Measurements from ENCODE around the gene CRBN.

Gene CRBN

DNA sequence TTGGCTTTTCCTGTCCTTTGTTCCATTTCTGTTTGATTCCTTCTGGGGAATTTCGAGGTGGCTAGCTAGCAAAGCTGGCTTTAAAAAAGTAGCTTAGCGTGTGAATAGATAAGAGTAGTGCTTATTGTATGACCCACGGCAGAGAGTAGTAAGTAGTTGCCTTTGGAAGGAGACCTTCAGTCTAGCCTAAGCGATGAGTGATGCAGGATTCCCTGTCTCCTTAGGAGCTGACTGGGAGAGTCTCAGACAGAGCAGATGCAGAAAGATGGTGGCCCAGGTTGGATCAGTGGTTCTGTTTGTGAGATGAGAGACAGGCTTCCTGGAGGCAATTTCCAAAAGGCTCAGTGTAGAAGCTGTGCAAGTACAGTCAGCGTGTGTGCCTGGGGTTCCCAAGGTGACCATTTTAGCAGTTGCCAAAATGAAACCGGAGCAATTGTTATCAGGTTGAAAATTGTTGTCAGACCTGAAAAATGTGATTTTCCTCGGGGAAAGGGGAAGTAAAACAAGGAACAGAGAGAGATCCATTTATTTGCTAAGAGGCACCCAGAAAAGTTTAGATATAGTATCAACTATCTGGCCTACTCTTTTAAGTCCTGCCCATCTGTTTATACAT is 68.6 kb downstream of the CRBN start:
- no peak for DNase-seq

DNA sequence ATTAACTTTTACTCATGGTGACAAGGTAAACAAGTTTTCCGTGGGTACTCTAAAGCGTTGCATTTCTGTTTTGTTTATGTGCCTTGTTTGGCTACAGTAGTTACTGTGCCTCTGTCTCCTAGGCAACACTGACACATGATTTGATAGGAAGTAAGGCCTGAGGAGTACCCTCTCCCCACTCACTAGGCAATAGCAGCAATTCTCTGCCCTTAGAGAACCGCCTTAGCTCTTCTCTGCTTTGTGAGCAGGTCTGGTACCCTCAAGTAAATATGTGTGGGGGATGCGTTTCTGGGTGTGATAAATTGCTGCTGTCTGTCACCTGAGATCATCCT is 69.2 kb downstream of the CRBN start, which contains the start of gene IL5RA:
IL5RA (minus strand) TSS at position 76 of the 332 bp plus-strand sequence. CDS start 5,390 bp downstream, outside the sequence.
- no peak for DNase-seq

DNA sequence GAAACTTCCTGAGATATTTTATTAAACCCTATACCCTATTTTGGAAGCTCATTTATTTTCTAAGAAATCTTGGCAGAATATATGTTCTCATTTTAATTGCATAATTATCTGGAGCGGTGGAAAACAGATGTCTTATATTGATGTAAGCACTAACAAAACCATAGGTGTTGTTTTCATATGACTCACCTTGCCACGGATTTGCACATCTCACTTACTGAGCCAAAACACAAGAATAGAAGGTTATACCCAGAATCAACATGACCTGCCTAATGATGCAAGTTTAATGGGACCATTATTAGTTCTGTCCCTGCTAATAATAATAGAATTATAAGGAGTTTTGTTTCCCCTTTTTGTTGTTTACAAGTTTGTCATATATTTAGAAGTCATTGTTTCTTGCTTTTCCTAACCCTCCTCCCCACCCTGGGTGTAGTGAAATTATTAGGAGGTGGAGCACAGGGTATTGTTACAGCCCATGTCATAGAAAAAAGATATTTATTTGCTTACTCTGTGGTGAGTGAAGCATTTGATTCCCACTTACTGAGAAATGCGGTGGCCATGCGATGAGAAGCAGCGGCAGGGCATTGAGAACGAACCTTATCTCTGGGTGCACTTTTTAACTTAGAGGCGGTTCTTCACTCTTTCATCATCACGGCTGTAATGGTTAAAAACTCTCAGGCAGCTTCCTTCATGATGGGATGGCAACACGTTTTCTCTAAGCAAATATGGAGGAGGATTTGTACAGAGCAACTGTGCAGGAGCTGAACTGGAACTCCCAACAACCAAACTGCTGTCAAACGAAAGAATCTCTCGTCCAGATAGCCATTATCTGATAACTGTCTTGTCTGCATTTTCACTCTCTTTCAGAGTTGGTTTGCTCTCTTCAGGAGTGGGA is 69.8 kb downstream of the CRBN start:
- DNase-seq, result no peak

DNA sequence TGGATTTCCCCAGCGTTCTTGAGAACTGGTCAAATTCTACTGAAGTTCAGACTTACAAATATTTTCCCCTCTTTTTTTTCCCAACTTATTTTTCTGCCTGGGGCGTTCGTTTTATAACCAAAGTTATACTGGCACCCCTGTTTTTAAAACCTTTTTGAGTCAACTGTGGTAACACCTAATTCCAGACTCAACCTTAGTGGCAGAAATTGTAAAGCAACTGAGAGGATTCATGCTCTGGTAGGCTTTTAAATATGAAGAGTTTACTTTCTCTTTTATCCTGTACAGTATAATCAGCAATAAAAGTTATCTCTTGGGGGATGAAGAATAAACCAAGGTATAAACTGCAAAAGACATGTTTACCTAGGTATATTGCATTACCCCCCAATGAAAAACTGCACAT is 71.6 kb downstream of the CRBN start:
- DNase-seq, result no peak

DNA sequence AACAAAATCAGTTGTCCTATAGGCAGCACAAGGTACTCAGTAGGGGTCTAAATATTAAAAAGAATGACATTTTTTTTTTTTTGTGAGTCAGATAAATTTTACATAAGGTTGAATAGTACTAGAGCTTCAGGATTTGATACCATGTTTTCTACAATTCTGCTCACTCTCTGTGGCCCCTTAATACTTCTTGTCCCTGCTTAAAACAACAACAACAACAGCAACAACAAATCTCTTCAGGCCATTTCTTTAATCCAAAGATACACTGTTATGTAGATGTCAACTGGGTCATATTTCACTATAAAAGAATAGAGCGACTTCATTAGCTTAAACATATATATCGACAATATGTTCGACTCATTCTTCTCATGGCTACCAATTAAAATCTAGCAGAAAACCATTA is 72.3 kb downstream of the CRBN start:
- no peak for DNase-seq

DNA sequence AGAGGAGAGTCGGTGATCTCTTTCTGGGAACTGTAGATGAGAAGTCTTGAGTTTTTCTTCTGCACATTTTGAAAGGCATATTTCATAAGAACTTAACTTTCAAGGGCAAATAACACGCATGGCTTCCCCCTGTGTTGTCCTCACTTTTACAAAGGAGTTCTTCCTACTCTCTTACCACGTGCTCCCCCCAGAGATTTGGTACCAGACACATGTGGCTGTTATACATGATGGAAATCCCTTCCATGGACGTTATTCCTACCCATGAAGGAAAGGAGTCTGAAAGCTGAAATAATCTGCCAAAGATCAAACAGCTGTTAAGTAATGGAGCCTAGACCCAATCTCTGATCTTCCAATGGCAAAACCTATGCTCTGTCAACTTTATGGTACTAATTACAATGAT is 73.7 kb downstream of the CRBN start:
- no peak for DNase-seq

DNA sequence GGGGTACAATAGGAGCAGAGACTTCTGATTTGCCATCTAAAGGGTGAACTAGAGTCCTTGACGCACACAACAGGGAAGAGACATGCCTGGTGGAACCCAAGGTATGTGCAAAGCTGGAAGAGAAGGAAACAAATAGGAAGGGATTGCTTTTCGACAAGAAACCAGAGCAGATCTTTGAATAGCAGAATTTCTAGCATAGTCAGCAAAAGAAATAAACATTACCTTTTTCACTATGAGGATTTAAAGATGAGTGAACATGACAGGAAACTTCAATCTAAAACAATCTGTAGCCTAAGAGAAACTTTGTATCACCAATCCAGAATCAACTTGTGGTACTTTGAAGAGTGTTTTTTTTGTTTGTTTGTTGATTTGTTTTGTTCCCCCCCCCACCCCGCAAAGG is 74.2 kb downstream of the CRBN start:
- DNase-seq, result no peak

DNA sequence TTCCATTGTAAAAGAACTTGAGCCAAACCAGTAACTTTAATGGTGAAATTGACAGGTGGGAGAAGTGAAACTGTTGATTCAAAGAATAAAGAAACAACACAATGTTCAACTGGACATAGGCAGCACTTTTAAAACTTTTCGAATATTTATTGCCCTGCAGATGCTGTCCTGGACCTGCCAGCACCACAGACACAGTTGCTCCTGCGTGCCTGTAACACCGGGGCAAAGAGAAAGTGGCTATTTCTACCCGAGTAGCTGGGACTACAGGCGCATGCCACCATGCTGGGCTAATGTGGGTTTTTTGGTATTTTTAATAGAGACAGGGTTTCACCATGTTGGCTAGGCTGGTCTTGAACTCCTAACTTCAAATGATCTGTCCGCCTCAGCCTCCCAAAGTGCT is 76.7 kb downstream of the CRBN start:
- no peak for DNase-seq

DNA sequence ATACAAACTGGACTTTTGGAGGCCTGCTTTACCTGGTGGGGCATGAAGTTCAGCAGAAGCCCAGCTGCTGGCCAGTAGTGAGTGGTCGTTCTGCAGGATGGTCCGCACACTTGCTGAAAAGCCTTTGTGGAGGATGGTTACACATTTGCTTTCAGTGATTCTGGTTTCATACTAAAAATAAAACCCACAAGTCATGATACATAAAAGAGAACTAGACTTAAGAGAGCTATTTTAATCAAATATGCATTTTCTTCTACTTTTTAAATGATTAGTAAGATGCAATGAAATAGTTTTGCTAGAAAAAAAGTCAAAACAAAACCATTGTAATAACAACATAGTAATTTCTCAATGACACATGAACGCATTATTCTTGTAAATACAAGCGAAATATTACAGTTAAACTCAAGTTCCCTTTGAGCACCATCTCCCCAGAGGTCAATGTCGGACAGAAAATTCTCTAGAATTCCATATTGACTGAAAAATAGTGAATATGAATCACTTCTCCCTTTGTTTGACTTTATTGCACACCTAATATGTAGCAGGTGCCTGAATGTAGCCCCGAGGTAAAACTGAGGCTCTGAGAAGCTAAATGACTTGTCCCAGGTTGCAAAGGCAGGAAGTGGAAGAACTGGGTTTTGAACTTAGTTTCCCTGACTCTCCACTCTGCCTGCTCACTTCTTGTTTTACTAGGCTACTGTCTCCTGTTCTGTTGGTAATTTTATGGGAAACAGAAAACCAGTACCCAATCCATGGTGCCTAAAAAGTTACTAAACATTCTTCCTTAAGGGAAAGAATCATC is 77.6 kb downstream of the CRBN start:
- no peak for DNase-seq
